Measurements from ENCODE around the gene GET4.

GRCh38 chr7:897771-898376, 21.5 kb downstream of the GET4 start:
- TF ChIP-seq CTCF (IDR thresholded peaks at IDR 0.05; ENCODE audit: low read depth, low read length) (no peak), MAX (IDR thresholded peaks at IDR 0.05; ENCODE audit: low read depth, low read length) (no peak)
